ENCODE results near the gene SNX32. TPM values are rescaled to one million over a fixed set of nuclear protein-coding genes. Genes with fewer than 3 reads are reported as not detected.

SNX32 gene
- total RNA-seq, 2 donors from 2014 or later, result 1.5 to 4.3 TPM

DNA sequence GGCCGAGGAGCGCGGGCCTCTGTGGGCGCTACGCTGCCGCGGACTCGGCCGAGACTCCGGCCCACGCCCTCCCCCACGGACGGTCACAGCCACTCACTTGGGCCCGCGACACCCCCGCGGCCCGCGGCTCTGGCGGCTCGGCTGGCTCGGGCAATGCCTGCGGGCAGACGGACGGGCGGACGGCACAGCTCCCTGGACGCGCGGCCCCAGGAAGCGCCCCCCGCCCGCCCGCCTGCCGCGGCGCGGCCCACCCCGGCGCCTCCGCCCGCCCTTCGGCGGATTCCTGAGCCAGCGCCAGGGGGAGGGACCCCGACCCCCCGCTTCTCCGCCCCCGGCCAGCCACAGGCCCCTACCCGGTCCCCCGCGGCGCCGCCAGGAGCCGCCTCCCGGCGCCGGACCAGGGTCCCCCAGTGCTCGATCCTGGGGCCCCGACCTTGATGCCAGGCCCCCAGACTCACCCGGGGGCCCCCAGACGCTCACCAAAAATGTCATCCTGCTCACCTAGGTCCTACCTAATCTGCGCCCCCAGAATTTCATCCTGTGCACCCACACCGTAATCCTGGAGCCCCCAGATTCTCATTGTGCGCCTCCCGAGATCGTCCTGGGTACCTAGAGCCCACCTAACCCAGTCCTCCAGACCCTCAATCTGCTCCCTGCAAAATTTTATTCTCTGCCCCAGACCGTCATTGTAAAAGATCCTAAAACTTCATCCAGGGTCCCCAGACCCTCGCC is 39.0 kb downstream of the SNX32 start, which contains the start of gene EFEMP2:
Gene EFEMP2 (minus strand): TSS at position 215 of the 732 bp plus-strand sequence. CDS start 446 bp downstream, outside the sequence.
- Mint-ChIP-seq H3K36me3 (ENCODE audit: low read depth) (peaks cover 24% of the 10 kb centered on the region), H3K27ac (peak within 1 kb of the TSS; percentile 87), H3K4me1 (peaks cover 5% of the 10 kb centered on the region), H3K4me3 (peak within 1 kb of the TSS; percentile 85), H3K9me3 (no peaks in the 10 kb centered on the region), H3K27me3 (ENCODE audit: insufficient read depth) (peaks cover 5% of the 10 kb centered on the region)
- no peak for DNase-seq
- no peak within 1 kb of the TSS for H3K27ac ChIP-seq (ENCODE audit: low read depth, low read length)
- H3K4me1 ChIP-seq (ENCODE audit: control insufficient read depth, insufficient read depth, low read length), result no peaks in the 10 kb centered on the region
- H3K27me3 ChIP-seq (ENCODE audit: control insufficient read depth, insufficient read depth, low read length, poor library complexity, severe bottlenecking), result no peaks in the 10 kb centered on the region
- TF ChIP-seq, protein P1, sequence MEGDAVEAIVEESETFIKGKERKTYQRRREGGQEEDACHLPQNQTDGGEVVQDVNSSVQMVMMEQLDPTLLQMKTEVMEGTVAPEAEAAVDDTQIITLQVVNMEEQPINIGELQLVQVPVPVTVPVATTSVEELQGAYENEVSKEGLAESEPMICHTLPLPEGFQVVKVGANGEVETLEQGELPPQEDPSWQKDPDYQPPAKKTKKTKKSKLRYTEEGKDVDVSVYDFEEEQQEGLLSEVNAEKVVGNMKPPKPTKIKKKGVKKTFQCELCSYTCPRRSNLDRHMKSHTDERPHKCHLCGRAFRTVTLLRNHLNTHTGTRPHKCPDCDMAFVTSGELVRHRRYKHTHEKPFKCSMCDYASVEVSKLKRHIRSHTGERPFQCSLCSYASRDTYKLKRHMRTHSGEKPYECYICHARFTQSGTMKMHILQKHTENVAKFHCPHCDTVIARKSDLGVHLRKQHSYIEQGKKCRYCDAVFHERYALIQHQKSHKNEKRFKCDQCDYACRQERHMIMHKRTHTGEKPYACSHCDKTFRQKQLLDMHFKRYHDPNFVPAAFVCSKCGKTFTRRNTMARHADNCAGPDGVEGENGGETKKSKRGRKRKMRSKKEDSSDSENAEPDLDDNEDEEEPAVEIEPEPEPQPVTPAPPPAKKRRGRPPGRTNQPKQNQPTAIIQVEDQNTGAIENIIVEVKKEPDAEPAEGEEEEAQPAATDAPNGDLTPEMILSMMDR (conservative IDR thresholded peaks at IDR 0.05), result no peak
- H3K9me3 ChIP-seq (ENCODE audit: control insufficient read depth, low read length), result no peaks in the 10 kb centered on the region
- peak within 1 kb of the TSS; percentile 44 for H3K9ac ChIP-seq (ENCODE audit: extremely low read depth, low read length, poor library complexity, severe bottlenecking)
- 2 to 3% methylated on average over 18 to 69 of the region's 69 CpGs for WGBS, 2 experiments (ENCODE audit: insufficient coverage in 1 of 2, insufficient read length in 1 of 2)
- peak within 1 kb of the TSS; percentile 94 for H3K4me3 ChIP-seq (ENCODE audit: low read length)
- peaks cover 19% of the 10 kb centered on the region for H3K36me3 ChIP-seq (ENCODE audit: control insufficient read depth, insufficient read depth, low read length)

DNA sequence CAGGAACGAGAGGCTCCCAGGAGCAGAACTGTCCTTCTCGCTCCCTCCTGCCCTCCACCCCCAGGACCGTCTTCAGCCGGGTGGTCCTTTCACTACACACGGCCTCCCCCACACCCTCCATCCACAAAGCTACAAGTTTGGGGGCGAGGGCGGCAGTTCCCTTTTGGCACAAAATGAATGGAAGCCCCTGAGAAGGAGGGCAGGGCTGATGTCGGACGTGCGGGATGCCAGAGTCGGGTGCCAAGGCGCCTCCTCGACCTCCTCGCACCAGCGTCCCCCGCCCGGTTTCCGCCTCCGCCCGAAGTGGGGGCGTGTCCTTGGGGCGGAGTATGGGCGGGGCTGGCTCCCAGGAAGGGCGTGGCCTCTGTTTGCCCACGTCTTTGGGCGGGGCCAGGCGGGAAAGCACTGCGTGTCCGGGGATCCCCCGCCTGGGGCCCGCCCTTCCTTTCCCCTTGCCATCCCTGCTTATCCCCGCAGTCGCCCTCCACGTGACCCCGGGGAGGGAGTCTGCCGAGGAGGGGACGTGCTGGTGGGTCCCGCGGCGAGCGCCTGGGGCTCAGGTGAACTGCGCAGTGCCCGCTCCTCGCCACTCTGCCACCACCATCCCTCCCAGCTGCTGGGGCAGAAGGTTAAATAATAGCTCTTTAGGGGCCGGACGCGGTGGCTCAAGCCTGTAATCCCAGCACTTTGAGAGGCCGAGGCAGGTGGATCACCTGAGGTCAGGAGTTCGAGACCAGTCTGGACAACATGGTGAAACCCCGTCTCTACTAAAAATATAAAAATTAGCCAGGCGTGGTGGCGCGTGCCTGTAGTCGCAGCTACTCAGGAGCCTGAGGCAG is 39.8 kb downstream of the SNX32 start:
- H3K36me3 Mint-ChIP-seq (ENCODE audit: low read depth), result peaks cover 18% of the 10 kb centered on the region
- H3K27ac ChIP-seq (ENCODE audit: low read depth, low read length), result no peak overlapping the region
- H3K27me3 ChIP-seq (ENCODE audit: control insufficient read depth, insufficient read depth, low read length, poor library complexity, severe bottlenecking), result no peaks in the 10 kb centered on the region
- H3K9me3 ChIP-seq (ENCODE audit: control insufficient read depth, low read length), result no peaks in the 10 kb centered on the region
- peak overlapping the region; percentile 44 for H3K9ac ChIP-seq (ENCODE audit: extremely low read depth, low read length, poor library complexity, severe bottlenecking)
- peaks cover 11% of the 10 kb centered on the region for H3K36me3 ChIP-seq (ENCODE audit: control insufficient read depth, insufficient read depth, low read length)
- peak; percentile 98 for DNase-seq
- no peaks in the 10 kb centered on the region for H3K4me1 ChIP-seq (ENCODE audit: control insufficient read depth, insufficient read depth, low read length)
- peak overlapping the region; percentile 85 for H3K4me3 Mint-ChIP-seq
- H3K27me3 Mint-ChIP-seq (ENCODE audit: insufficient read depth), result peaks cover 8% of the 10 kb centered on the region
- no peaks in the 10 kb centered on the region for H3K9me3 Mint-ChIP-seq
- peak overlapping the region; percentile 87 for H3K27ac Mint-ChIP-seq
- TF ChIP-seq, protein P1 (conservative IDR thresholded peaks at IDR 0.05), result no peak
- peak overlapping the region; percentile 94 for H3K4me3 ChIP-seq (ENCODE audit: low read length)
- WGBS, 2 experiments (ENCODE audit: insufficient coverage in 1 of 2, insufficient read length in 1 of 2), result 14 to 30% methylated on average over 20 to 54 of the region's 54 CpGs
- H3K4me1 Mint-ChIP-seq, result peaks cover 5% of the 10 kb centered on the region

DNA sequence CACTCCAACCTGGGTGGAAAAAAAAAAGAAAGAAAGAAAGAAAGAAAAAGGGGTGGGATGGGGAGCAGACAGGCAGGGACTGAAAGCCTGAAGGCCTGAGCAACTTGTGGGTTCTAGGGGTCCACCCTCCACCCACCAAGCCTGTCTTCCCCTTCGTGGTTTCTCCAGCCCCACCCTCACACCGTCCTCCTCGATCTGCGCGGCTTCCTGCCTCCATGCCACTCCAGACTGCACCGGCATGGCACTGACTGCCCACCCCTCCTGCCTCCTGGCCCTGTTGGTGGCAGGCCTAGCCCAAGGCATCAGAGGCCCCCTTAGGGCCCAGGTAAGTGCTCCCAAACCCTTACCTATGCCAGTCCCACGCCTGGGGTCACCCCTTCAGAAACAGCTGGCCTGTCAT is 45.9 kb downstream of the SNX32 start, which contains the start of gene CTSW:
Gene CTSW (plus strand): TSS at position 221 of the 400 bp plus-strand sequence. CDS start 18 bp downstream, at position 239.
- Mint-ChIP-seq H3K4me1 (peaks cover 2% of the 10 kb centered on the region), H3K9me3 (no peaks in the 10 kb centered on the region), H3K27me3 (ENCODE audit: insufficient read depth) (peaks cover 8% of the 10 kb centered on the region), H3K36me3 (ENCODE audit: low read depth) (peaks cover 21% of the 10 kb centered on the region), H3K4me3 (no peak within 1 kb of the TSS), H3K27ac (no peak within 1 kb of the TSS)
- no peak for DNase-seq
- Histone ChIP-seq H3K9ac (ENCODE audit: extremely low read depth, low read length, poor library complexity, severe bottlenecking) (no peak within 1 kb of the TSS), H3K4me3 (ENCODE audit: low read length) (no peak within 1 kb of the TSS), H3K27ac (ENCODE audit: low read depth, low read length) (no peak within 1 kb of the TSS), H3K4me1 (ENCODE audit: control insufficient read depth, insufficient read depth, low read length) (no peaks in the 10 kb centered on the region), H3K27me3 (ENCODE audit: control insufficient read depth, insufficient read depth, low read length, poor library complexity, severe bottlenecking) (no peaks in the 10 kb centered on the region), H3K9me3 (ENCODE audit: control insufficient read depth, low read length) (no peaks in the 10 kb centered on the region), H3K36me3 (ENCODE audit: control insufficient read depth, insufficient read depth, low read length) (peaks cover 22% of the 10 kb centered on the region)
- TF ChIP-seq, protein P1 (conservative IDR thresholded peaks at IDR 0.05), result no peak
- 87 to 89% methylated on average over 6 to 7 of the region's 7 CpGs for WGBS, 2 experiments (ENCODE audit: insufficient coverage in 1 of 2, insufficient read length in 1 of 2)
